Mucosa of descending colon (tissue), 3 donors: ENCODE data around the gene FBH1. TPM values are rescaled to one million over a fixed set of nuclear protein-coding genes. Genes with fewer than 3 reads are reported as not detected.
"Not testable (repeated sequence)": the region's sequence is repeated elsewhere in the genome, so short reads cannot be mapped to it uniquely, and the experiment has no call there.

ENCODE experiments used
- ATAC-seq: fragments of 200-7000 bp; cut with Tn5 transposase; one replicate; pipeline ENCODE4 v1.9.1; 2020; ENCODE audit warnings: mild to moderate bottlenecking, moderate library complexity
- DNase-seq, 3 donors: peaks; one replicate each; pipeline ENCODE4 v3.0.0-alpha.2; 2020
- H3K36me3 ChIP-seq: fragments of 200-600 bp; one replicate; pipeline ENCODE4 v1.8.0; 2021; ENCODE audit warnings: low read depth, mild to moderate bottlenecking
- H3K4me1 ChIP-seq: fragments of 200-600 bp; one replicate; pipeline ENCODE4 v1.8.0; 2021; ENCODE audit warnings: low read depth, mild to moderate bottlenecking
- H3K4me3 ChIP-seq: fragments of 200-600 bp; one replicate; pipeline ENCODE4 v1.8.0; 2021; ENCODE audit warnings: mild to moderate bottlenecking
- H3K9me3 ChIP-seq: fragments of 200-600 bp; one replicate; pipeline ENCODE4 v1.8.0; 2021; ENCODE audit warnings: mild to moderate bottlenecking
- intact Hi-C, 2 donors: fragments of 100-400 bp; cut with DNase I in 1 of 2; cut with micrococcal nuclease in 1 of 2; formaldehyde crosslinking; loops; one replicate each; pipeline versions ENCODE4 v1.11.0 to v1.11.1; 2022; cut with DNase I, micrococcal nuclease
- total RNA-seq, 3 donors: library from RNA; stranded (reverse); fragmentation: NEBNext Ultra II Directional in 2 of 3; extraction: Animal tissue kit (Norgen Biotek cat#: 25700) in 2 of 3; gene quantifications; one replicate each; pipeline versions ENCODE4 v1.2.1 to v1.2.4, GENCODE V29; 2021 to 2023
- TF ChIP-seq, protein P1 (sequence below): fragments of 200-600 bp; IDR thresholded peaks from one replicate; pipeline ENCODE4 v1.8.0; 2022; ENCODE audit warnings: antibody characterized with exemption, mild to moderate bottlenecking
- donor health status: DM: no; HTN: no; CAD: no; lungs with moderate emphysema.
- donor health status: DM: no; HTN: no; CAD: no.
- donor health status: DM: no; HTN: yes; CAD: no.

The FBH1 gene
- total RNA-seq, 3 donors from 2014 or later: 74.1 to 109 (median 100) TPM

DNA sequence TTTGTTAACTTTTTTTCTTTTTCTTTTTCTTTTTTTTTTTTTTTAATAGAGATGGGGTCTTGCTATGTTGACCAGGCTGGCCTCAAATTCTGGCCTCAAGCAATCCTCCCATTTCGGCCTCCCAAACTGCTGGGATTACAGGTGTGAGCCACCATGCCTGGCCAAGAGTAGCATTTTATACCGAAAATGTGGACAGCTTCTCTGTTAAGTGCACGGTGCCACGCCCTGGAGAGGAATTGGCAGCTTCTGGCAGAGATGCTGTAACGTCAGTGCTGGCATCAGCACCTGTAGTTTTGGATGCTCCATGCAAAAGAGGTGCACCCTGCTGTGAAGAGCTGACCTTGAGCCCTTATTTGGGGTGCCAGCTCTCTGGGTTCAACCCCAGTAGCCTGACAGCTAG, 69.1 kb downstream of the FBH1 start:
- no peaks in the 10 kb centered on the region for H3K36me3 ChIP-seq

DNA sequence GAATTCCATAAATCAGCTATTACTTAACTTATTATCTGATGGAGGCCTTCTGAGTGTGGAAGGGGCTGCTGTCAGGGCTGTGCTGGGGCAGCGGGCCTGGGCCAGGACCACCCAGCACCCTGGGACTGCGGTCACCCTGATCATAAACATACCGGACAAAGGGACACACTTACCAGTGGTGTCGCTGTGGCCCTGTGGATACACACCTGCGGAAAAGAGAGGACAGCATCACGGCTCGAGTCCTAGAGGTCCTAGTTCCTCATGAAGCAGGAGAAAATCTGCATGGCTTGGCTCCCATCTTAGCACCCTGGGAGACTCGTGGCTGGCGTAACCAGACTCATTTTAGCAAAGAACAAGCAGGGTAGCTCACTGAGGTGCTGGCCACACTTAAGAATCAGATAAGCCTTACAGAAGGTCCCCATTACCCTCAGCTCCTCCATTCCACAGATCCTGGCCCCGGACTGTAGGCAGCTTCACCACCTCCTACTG, 69.6 kb downstream of the FBH1 start:
- no peaks in the 10 kb centered on the region for H3K9me3 ChIP-seq
- intact Hi-C loops: no loop called here
- no peak for DNase-seq
- TF ChIP-seq, protein P1, sequence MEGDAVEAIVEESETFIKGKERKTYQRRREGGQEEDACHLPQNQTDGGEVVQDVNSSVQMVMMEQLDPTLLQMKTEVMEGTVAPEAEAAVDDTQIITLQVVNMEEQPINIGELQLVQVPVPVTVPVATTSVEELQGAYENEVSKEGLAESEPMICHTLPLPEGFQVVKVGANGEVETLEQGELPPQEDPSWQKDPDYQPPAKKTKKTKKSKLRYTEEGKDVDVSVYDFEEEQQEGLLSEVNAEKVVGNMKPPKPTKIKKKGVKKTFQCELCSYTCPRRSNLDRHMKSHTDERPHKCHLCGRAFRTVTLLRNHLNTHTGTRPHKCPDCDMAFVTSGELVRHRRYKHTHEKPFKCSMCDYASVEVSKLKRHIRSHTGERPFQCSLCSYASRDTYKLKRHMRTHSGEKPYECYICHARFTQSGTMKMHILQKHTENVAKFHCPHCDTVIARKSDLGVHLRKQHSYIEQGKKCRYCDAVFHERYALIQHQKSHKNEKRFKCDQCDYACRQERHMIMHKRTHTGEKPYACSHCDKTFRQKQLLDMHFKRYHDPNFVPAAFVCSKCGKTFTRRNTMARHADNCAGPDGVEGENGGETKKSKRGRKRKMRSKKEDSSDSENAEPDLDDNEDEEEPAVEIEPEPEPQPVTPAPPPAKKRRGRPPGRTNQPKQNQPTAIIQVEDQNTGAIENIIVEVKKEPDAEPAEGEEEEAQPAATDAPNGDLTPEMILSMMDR: no peak
- no peak overlapping the region for H3K4me3 ChIP-seq
- H3K36me3 ChIP-seq: no peaks in the 10 kb centered on the region
- no peak for ATAC-seq
- H3K4me1 ChIP-seq: no peaks in the 10 kb centered on the region

More for the DNA sequence above, 69.1 kb downstream of the FBH1 start:
- DNase-seq: no peak
- Histone ChIP-seq H3K9me3 (no peaks in the 10 kb centered on the region), H3K4me3 (no peak overlapping the region), H3K4me1 (no peaks in the 10 kb centered on the region)
- intact Hi-C loops: no loop called here
- TF ChIP-seq, protein P1: no peak
- no peak for ATAC-seq

DNA sequence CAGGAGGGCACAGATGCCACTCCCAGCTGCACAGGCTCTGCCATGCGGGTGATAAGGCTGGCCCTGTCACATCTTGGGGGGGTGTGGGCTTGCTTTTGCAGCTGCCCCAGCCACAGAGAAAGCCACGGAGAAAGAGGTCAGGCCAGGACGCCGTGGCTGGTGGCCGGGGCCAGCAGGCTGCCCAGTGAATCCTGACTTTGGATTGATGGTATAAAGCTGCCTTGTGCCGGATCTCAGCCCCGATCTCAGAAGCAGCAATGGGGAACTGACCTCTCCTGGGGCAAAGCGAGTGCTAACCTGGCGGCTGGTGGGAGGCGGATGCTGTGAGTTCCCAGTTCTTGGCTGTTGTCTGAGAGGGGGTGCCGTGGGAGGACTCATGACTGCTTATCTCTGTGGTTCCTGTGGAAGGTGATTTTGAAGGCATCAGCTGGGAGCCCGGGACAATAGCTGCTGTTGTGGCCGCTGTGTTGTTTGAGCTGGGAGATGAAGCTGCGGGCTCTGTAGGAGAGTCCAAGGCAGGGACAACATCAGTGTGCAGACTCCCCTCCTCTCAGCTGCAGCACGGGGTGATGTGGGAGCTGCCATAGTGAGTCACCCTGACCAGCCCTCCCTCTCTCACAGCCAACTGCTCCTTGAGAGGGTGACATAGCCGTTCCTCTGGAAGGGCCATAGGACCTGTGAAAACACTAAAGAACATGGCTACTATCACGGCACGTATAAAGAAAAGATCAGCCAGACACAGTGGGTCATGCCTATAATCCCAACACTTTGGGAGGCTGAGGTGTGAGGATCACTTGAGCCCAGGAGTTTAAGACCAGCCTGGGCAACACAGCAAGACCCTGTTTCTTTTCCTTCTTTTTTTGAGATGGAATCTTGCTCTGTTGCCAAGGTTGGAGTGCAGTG, 70.3 kb downstream of the FBH1 start:
- H3K4me1 ChIP-seq: peaks cover 6% of the 10 kb centered on the region
- no peaks in the 10 kb centered on the region for H3K9me3 ChIP-seq
- ATAC-seq (no peak), DNase-seq (no peak)
- H3K4me3 ChIP-seq: no peak overlapping the region
- TF ChIP-seq, protein P1: no peak
- no peaks in the 10 kb centered on the region for H3K36me3 ChIP-seq
- intact Hi-C loops: no loop called here

DNA sequence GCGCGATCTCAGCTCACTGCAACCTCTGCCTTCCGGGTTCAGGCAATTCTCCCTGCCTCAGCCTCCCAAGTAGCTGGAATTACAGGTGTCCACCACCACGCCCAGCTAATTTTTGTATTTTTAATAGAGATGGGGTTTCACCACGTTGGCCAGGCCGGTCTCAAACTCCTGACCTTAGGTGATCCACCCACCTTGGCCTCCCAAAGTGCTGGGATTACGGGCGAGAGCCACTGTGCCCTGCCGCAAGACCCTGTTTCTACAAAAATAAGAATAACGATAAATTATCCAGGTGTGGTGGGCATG, 70.9 kb downstream of the FBH1 start:
- H3K4me1 ChIP-seq: peaks cover 10% of the 10 kb centered on the region
- H3K9me3 ChIP-seq, H3K36me3 ChIP-seq, intact Hi-C loops, H3K4me3 ChIP-seq, DNase-seq, ATAC-seq: not testable (repeated sequence)

DNA sequence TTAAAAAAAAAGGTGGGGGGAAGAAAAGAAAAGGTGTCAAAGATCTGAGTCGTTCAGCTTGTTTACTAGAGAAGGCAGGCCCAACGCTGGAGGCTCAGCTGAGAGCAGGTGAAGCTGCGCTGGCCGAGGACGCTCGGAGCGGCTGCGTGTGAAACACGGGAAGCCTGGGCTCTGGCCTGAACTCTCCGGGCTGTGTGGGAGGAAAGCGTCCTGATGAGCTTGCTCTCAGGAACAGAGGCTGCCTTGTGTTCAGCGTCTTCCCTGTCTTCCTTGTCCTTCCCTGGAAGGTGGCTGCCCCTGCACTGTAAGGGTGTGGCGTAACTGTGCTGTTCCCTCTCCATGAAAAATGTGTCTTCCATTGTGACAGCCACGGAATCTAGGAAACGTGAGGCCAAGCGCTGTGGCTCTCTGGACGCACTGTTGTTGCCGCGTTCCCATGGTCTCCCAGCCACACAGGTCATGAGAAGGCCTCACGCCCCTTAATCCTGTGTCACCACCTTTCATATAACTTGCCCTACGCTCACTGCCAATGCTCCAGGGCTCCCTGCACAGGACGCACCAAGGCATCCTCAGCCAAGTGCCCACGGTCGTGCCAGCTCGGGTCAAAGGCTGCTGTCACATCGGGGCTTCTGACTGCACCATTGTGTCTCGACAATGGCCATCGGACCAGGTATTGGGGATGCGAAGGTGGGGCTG, 71.5 kb downstream of the FBH1 start:
- Histone ChIP-seq H3K9me3 (no peaks in the 10 kb centered on the region), H3K4me3 (no peak overlapping the region), H3K36me3 (no peaks in the 10 kb centered on the region), H3K4me1 (peaks cover 10% of the 10 kb centered on the region)
- TF ChIP-seq, protein P1: no peak
- DNase-seq: no peak
- no peak for ATAC-seq
- intact Hi-C loops: no loop called here

DNA sequence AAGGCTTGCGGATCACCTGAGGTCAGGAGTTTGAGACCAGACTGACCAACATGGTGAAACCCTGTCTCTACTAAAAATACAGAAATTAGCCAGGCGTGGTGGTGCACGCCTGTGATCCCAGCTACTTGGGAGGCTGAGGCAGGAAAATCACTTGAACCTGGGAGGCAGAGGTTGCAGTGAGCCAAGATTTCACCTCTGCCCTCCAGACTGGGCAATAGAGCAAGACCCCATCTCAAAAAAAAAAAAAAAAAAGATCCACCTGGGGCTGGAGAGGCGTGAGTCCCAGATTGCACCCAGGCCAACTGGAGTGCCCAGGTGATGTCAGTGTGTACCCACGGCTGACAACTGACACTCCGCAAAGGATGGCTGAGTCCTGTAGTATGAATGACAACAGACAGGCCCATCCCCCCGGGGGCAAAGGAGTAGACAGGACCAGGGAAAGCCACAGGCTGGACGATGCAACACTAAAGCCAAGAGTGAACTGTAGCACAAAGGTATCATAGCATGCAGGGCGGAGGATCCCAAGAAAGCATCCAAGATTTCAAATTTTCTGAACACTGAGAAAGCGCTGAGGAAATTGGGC, 72.4 kb downstream of the FBH1 start:
- ATAC-seq, H3K4me3 ChIP-seq, intact Hi-C loops, DNase-seq, H3K36me3 ChIP-seq, H3K9me3 ChIP-seq: not testable (repeated sequence)
- H3K4me1 ChIP-seq: peaks cover 10% of the 10 kb centered on the region
